ENCODE data around the gene UQCRC2.

Gene UQCRC2

DNA sequence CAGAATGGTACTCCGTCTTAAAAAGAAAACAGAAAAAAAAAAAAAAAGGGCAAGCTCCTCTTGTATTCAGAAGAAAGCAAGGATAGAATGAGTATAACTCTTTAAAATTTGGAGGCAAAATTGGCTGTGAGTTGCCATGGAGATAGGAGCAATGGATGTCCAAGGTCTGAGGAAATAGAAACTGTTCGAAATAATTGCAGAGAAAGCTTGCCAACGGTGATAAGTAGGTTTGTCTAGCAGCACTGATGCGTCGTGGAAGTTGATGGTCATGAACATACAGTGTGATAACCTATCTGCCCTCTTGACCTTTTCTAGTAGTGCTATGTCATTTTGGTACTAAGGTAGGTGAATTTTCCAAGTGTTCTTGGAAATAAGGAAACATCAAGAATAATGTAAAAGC lies 57.7 kb downstream of the UQCRC2 start:
- TF ChIP-seq, protein P1, sequence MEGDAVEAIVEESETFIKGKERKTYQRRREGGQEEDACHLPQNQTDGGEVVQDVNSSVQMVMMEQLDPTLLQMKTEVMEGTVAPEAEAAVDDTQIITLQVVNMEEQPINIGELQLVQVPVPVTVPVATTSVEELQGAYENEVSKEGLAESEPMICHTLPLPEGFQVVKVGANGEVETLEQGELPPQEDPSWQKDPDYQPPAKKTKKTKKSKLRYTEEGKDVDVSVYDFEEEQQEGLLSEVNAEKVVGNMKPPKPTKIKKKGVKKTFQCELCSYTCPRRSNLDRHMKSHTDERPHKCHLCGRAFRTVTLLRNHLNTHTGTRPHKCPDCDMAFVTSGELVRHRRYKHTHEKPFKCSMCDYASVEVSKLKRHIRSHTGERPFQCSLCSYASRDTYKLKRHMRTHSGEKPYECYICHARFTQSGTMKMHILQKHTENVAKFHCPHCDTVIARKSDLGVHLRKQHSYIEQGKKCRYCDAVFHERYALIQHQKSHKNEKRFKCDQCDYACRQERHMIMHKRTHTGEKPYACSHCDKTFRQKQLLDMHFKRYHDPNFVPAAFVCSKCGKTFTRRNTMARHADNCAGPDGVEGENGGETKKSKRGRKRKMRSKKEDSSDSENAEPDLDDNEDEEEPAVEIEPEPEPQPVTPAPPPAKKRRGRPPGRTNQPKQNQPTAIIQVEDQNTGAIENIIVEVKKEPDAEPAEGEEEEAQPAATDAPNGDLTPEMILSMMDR (conservative IDR thresholded peaks at IDR 0.05; ENCODE audit: low read depth, low read length), result no peak
- H3K4me3 ChIP-seq (ENCODE audit: low read length), result no peak overlapping the region
- DNase-seq (ENCODE audit: low read depth), result no peak

GRCh38 chr16:22012241-22012640 lies 59.1 kb downstream of the UQCRC2 start:
- DNase-seq (ENCODE audit: low read depth), result no peak
- TF ChIP-seq, protein P1 (conservative IDR thresholded peaks at IDR 0.05; ENCODE audit: low read depth, low read length), result no peak
- H3K4me3 ChIP-seq (ENCODE audit: low read length), result no peak overlapping the region

DNA sequence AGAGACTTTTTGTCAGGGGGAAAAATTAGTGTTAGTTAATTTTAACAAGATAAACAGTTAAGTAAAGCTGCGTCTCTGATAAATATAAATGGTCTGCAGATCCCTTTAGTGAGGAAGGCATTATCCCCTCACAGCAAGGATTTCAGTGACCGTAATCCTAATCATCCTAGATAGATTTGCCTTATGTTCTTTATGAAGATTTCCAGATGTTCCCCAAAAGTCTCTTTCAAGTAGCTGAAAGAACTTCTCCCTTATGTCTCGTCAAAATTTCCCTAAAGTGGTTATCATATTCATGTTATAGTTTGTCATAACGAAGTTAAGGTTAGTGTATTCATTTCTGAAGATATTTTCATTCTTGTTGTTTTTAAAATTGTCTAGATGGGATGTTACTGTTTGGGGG lies 60.3 kb downstream of the UQCRC2 start:
- TF ChIP-seq, protein P1 (conservative IDR thresholded peaks at IDR 0.05; ENCODE audit: low read depth, low read length), result no peak
- no peak for DNase-seq (ENCODE audit: low read depth)
- no peak overlapping the region for H3K4me3 ChIP-seq (ENCODE audit: low read length)

DNA sequence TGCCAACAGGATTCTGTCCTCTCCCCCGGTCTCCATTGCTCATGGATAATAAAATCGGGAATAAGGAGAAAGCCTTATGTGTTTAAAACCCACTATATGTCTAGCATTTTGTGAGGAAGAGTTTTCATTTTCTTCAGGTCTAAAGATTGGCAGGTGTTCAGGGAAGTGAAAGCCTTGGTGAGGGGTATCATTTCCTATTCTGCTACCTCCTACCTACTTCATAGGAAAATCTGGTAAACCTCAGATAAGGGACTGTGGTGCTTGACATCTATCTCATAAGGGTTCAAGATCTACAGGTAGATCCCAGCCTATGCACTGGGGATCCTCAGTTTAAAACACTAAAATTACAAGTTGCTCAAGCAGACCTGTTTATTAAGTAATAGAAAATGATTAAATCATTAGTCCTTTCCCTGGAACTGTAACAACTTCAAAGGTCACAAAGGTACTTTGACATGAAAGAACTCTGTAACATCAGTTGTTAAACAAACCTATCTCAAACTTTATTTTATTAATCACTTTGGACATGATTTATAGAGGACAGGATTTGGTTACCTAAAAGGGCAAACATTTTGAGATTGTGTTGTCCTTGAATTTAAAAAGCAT lies 61.2 kb downstream of the UQCRC2 start:
- DNase-seq (ENCODE audit: low read depth), result no peak
- TF ChIP-seq, protein P1 (conservative IDR thresholded peaks at IDR 0.05; ENCODE audit: low read depth, low read length), result no peak
- H3K4me3 ChIP-seq (ENCODE audit: low read length), result no peak overlapping the region

GRCh38 chr16:22016927-22017326 lies 63.8 kb downstream of the UQCRC2 start:
- no peak for DNase-seq (ENCODE audit: low read depth)
- no peak overlapping the region for H3K4me3 ChIP-seq (ENCODE audit: low read length)
- TF ChIP-seq, protein P1 (conservative IDR thresholded peaks at IDR 0.05; ENCODE audit: low read depth, low read length), result no peak

GRCh38 chr16:22018559-22018958 lies 65.4 kb downstream of the UQCRC2 start:
- TF ChIP-seq, protein P1 (conservative IDR thresholded peaks at IDR 0.05; ENCODE audit: low read depth, low read length), result no peak
- no peak overlapping the region for H3K4me3 ChIP-seq (ENCODE audit: low read length)
- DNase-seq (ENCODE audit: low read depth), result no peak

GRCh38 chr16:22022151-22022550 lies 69.0 kb downstream of the UQCRC2 start:
- no peak overlapping the region for H3K4me3 ChIP-seq (ENCODE audit: low read length)
- no peak for DNase-seq (ENCODE audit: low read depth)
- TF ChIP-seq, protein P1 (conservative IDR thresholded peaks at IDR 0.05; ENCODE audit: low read depth, low read length), result no peak

Measured in retinal pigment epithelial cell (primary cell).